PFSK-1 (cell line): ENCODE data around the gene PAPLN.

Experiments
- FOXP2 ChIP-seq: optimal IDR thresholded peaks from 2 replicates; pipeline ENCODE3; 2011; ENCODE audit warnings: borderline replicate concordance, control low read depth, inconsistent platforms; ENCODE audit not compliant: insufficient read depth; ENCODE audit errors: extremely low read length, extremely low read depth
- POLR2AphosphoS5 ChIP-seq: IDR thresholded peaks from 2 replicates; pipeline ENCODE4 v1.6.1; 2012; ENCODE audit warnings: low read depth, mild to moderate bottlenecking, control low read depth, low read length, moderate library complexity
- SIN3A ChIP-seq: IDR thresholded peaks from 2 replicates; pipeline ENCODE4 v1.6.1; 2012; ENCODE audit warnings: mild to moderate bottlenecking, low read length, moderate library complexity, borderline replicate concordance; ENCODE audit not compliant: insufficient read depth
- TAF1 ChIP-seq: IDR thresholded peaks from 2 replicates; pipeline ENCODE4 v1.6.1; 2012; ENCODE audit warnings: low read length, control low read depth, borderline replicate concordance; ENCODE audit not compliant: insufficient read depth
- TF ChIP-seq, protein P1 (sequence below), 2 experiments: IDR thresholded peaks; 2 replicates each; pipeline versions ENCODE4 v1.6.1 to v1.8.0; 2011 to 2012; ENCODE audit warnings: low read depth in 2 of 2, low read length in 2 of 2, control low read depth in 1 of 2, inconsistent platforms in 1 of 2, mild to moderate bottlenecking in 1 of 2, moderate library complexity in 1 of 2; ENCODE audit not compliant: insufficient read depth in 1 of 2

PAPLN gene

DNA sequence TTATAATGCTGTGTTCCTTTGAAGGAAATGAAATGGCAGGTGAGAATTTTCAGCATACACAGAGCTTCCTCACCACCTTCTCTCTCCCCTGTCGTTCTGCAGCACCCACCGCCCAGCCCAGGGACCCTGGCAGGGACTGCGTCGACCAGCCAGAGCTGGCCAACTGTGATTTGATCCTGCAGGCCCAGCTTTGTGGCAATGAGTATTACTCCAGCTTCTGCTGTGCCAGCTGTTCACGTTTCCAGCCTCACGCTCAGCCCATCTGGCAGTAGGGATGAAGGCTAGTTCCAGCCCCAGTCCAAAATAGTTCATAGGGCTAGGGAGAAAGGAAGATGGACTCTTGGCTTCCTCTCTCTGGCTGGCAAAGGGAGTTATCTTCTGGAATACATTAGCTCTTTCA is 35.1 kb downstream of the PAPLN start:
- TF ChIP-seq POLR2AphosphoS5: no peak
- no peak for TF ChIP-seq TAF1
- TF ChIP-seq, protein P1, sequence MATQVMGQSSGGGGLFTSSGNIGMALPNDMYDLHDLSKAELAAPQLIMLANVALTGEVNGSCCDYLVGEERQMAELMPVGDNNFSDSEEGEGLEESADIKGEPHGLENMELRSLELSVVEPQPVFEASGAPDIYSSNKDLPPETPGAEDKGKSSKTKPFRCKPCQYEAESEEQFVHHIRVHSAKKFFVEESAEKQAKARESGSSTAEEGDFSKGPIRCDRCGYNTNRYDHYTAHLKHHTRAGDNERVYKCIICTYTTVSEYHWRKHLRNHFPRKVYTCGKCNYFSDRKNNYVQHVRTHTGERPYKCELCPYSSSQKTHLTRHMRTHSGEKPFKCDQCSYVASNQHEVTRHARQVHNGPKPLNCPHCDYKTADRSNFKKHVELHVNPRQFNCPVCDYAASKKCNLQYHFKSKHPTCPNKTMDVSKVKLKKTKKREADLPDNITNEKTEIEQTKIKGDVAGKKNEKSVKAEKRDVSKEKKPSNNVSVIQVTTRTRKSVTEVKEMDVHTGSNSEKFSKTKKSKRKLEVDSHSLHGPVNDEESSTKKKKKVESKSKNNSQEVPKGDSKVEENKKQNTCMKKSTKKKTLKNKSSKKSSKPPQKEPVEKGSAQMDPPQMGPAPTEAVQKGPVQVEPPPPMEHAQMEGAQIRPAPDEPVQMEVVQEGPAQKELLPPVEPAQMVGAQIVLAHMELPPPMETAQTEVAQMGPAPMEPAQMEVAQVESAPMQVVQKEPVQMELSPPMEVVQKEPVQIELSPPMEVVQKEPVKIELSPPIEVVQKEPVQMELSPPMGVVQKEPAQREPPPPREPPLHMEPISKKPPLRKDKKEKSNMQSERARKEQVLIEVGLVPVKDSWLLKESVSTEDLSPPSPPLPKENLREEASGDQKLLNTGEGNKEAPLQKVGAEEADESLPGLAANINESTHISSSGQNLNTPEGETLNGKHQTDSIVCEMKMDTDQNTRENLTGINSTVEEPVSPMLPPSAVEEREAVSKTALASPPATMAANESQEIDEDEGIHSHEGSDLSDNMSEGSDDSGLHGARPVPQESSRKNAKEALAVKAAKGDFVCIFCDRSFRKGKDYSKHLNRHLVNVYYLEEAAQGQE (IDR thresholded peaks at IDR 0.05; ENCODE audit: insufficient read depth in 1 of 2, low read depth in 2 of 2, low read length in 2 of 2): no peak
- TF ChIP-seq FOXP2: no peak
- TF ChIP-seq SIN3A: no peak

DNA sequence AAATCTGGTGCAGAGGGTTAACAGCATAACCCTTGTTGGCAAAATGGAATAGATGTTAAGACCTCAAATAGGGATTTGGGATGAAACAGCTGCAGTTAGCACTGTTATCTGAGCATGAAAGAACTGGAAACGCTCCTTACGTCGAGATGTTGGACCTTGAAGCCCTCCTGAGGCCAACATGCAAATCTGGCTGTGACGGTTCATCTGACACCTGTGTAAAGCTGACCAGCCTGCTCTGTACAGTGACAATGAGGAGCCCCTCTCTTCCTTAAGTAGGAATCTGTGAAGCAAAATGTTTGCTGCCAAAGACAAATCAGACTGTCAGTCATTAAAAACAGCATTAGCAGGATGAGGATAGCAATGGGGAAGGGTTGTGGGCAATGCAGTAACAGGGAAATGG is 36.5 kb downstream of the PAPLN start:
- TF ChIP-seq TAF1: no peak
- no peak for TF ChIP-seq FOXP2
- no peak for TF ChIP-seq SIN3A
- TF ChIP-seq, protein P1 (IDR thresholded peaks at IDR 0.05; ENCODE audit: insufficient read depth in 1 of 2, low read depth in 2 of 2, low read length in 2 of 2): no peak
- no peak for TF ChIP-seq POLR2AphosphoS5

DNA sequence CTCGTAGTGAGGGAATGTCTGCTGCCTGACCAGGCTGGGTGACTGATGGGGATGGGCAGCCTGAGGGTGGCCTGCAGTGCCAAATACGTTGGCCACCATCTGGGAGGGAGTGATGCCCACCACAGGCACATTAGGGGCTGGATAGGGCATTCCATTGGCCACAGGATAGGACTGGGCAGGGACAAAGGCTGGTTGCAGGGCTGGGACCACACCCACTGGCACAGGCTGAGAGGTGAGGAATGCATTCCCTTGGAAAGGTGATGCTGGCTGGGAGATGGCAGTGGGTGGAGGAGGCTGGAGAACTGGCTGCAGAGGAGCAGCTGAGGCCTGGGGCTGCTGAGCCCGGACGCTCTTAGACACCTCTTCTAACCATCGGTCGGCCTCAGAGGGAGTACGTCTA is 39.5 kb downstream of the PAPLN start:
- TF ChIP-seq SIN3A (no peak), TAF1 (no peak), FOXP2 (no peak), POLR2AphosphoS5 (no peak)
- TF ChIP-seq, protein P1 (IDR thresholded peaks at IDR 0.05; ENCODE audit: insufficient read depth in 1 of 2, low read depth in 2 of 2, low read length in 2 of 2): no peak

DNA sequence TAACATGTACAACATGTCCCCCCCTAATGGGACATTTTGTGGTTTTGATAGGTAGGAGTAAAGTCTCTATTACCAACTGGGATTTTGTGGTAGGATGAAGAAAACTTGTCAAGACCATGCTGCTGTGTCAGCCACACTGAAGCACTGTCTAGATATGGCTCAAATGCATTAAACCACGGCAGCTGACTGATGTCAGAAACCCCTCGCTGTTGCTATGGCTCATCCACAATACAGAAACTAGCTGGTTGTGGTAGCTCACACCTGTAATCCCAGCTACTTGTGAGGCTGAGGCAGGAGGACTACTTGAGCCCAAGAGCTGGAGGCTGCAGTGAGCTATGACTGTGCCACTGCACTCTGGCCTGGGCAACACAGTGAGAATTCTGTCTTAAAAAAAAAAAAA is 40.1 kb downstream of the PAPLN start:
- TF ChIP-seq SIN3A: no peak
- no peak for TF ChIP-seq TAF1
- TF ChIP-seq, protein P1 (IDR thresholded peaks at IDR 0.05; ENCODE audit: insufficient read depth in 1 of 2, low read depth in 2 of 2, low read length in 2 of 2): no peak
- no peak for TF ChIP-seq POLR2AphosphoS5
- no peak for TF ChIP-seq FOXP2

DNA sequence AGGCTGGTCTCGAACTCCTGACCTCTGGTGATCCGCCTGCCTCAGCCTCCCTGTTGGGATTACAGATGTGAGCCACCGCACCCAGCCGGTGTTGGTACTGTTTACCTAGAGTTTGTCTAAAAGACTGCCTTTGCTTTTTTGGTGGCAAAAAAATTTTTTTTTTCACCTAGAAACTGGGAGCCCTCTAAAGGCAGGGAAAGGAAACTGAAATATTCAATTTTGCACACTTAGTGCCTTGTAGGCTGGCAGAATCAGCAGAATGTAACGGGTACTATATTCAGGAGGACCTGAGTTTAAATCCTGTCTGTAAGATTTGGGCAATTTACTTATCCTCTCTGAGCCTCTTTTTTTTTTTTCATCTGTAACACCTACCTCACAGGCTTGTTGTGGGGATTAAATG is 43.6 kb downstream of the PAPLN start:
- TF ChIP-seq, protein P1 (IDR thresholded peaks at IDR 0.05; ENCODE audit: insufficient read depth in 1 of 2, low read depth in 2 of 2, low read length in 2 of 2): no peak
